Measurements from ENCODE around the gene LYRM7.

DNA sequence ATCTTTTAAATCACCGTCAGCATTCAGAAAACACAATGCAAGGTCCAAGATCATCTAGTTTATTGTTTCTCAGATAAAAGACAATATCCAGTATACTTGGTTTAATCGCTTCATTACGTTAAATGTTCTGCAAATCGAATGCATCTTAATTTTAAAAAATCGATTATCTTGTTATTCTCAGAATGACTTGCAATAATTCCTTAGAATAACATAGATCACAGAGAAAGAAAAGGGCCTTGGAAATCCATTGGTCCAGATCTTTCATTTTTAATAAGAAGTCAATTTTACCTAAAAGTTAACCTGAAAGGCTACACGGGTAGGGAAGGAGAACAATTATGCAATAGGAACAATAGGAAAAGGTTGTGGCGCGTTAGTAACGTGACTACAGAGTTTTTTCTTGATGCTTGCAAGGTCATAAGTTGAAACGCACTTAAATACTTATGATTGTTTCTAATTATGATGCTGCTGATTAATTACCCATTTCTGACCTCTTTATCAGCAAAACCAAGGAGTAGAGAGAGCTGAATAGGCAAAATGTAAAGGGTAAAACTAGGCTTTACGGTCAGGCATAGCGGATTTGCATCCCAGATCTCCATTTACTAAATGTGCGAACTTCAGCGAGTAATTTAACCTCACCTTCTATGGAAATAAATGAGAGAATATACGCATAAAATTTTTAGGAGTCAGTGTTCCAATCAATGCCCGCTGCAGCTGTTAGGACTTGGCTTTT lies 769 bp upstream of the LYRM7 start:
- TF ChIP-seq, protein P1, sequence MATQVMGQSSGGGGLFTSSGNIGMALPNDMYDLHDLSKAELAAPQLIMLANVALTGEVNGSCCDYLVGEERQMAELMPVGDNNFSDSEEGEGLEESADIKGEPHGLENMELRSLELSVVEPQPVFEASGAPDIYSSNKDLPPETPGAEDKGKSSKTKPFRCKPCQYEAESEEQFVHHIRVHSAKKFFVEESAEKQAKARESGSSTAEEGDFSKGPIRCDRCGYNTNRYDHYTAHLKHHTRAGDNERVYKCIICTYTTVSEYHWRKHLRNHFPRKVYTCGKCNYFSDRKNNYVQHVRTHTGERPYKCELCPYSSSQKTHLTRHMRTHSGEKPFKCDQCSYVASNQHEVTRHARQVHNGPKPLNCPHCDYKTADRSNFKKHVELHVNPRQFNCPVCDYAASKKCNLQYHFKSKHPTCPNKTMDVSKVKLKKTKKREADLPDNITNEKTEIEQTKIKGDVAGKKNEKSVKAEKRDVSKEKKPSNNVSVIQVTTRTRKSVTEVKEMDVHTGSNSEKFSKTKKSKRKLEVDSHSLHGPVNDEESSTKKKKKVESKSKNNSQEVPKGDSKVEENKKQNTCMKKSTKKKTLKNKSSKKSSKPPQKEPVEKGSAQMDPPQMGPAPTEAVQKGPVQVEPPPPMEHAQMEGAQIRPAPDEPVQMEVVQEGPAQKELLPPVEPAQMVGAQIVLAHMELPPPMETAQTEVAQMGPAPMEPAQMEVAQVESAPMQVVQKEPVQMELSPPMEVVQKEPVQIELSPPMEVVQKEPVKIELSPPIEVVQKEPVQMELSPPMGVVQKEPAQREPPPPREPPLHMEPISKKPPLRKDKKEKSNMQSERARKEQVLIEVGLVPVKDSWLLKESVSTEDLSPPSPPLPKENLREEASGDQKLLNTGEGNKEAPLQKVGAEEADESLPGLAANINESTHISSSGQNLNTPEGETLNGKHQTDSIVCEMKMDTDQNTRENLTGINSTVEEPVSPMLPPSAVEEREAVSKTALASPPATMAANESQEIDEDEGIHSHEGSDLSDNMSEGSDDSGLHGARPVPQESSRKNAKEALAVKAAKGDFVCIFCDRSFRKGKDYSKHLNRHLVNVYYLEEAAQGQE (IDR thresholded peaks at IDR 0.05; ENCODE audit: insufficient read depth in 1 of 2, low read depth in 2 of 2, low read length in 1 of 2) = no peak
- TF ChIP-seq CTCF (IDR thresholded peaks at IDR 0.05) = no peak

Measured in Panc1 (cell line).